Measurements from ENCODE around the gene RASGRF1.

DNA sequence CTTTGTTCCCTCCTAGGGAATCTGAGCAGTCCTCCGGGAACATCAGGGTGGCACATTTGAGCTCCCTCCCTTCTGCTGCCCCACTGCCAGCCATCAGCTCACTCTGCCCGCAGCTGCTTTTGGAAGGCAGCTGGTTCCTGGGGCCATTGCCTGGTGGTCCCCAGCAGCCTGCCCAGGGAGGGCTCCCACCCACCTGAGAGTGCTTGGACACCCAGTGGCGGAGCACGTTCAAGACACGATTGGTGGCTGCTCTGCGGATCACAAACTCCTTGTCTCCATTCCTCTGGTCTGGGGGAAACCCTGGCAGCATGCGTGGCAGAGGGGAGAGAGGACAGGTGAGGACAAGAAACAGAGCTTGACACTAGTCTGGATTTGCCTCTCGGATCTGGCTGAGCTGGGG lies 92.1 kb downstream of the RASGRF1 start:
- TF ChIP-seq FOXM1 (IDR thresholded peaks at IDR 0.05; ENCODE audit: borderline replicate concordance, low read depth) (no peak), RAD21 (IDR thresholded peaks at IDR 0.05; ENCODE audit: low read depth) (no peak), EP300 (IDR thresholded peaks at IDR 0.05; ENCODE audit: borderline replicate concordance) (no peak), EGR1 (IDR thresholded peaks at IDR 0.05) (no peak), YY1 (IDR thresholded peaks at IDR 0.05; ENCODE audit: low read depth) (no peak)
- TF ChIP-seq, protein P1, sequence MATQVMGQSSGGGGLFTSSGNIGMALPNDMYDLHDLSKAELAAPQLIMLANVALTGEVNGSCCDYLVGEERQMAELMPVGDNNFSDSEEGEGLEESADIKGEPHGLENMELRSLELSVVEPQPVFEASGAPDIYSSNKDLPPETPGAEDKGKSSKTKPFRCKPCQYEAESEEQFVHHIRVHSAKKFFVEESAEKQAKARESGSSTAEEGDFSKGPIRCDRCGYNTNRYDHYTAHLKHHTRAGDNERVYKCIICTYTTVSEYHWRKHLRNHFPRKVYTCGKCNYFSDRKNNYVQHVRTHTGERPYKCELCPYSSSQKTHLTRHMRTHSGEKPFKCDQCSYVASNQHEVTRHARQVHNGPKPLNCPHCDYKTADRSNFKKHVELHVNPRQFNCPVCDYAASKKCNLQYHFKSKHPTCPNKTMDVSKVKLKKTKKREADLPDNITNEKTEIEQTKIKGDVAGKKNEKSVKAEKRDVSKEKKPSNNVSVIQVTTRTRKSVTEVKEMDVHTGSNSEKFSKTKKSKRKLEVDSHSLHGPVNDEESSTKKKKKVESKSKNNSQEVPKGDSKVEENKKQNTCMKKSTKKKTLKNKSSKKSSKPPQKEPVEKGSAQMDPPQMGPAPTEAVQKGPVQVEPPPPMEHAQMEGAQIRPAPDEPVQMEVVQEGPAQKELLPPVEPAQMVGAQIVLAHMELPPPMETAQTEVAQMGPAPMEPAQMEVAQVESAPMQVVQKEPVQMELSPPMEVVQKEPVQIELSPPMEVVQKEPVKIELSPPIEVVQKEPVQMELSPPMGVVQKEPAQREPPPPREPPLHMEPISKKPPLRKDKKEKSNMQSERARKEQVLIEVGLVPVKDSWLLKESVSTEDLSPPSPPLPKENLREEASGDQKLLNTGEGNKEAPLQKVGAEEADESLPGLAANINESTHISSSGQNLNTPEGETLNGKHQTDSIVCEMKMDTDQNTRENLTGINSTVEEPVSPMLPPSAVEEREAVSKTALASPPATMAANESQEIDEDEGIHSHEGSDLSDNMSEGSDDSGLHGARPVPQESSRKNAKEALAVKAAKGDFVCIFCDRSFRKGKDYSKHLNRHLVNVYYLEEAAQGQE (IDR thresholded peaks at IDR 0.05; ENCODE audit: low read depth) = no peak
- TF ChIP-seq, protein P2, sequence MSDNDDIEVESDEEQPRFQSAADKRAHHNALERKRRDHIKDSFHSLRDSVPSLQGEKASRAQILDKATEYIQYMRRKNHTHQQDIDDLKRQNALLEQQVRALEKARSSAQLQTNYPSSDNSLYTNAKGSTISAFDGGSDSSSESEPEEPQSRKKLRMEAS (IDR thresholded peaks at IDR 0.05) = no peak
